GM12875 (cell line): ENCODE data around the gene LINC00632.

ENCODE experiments used
- H3K4me3 ChIP-seq: one replicate; pipeline ENCODE4 v1.5.1; 2011; ENCODE audit warnings: low read depth, low read length, control low read depth
- CTCF ChIP-seq: IDR thresholded peaks from 2 replicates; pipeline ENCODE4 v1.5.1; 2011; ENCODE audit warnings: low read depth, mild to moderate bottlenecking, control low read depth, inconsistent platforms, low read length, moderate library complexity, borderline replicate concordance; ENCODE audit not compliant: insufficient read depth

LINC00632 gene

GRCh38 chrX:140836874-140837273, 127.3 kb downstream of the LINC00632 start:
- TF ChIP-seq CTCF = no peak
- no peak overlapping the region for H3K4me3 ChIP-seq
